ENCODE measurements around the gene LEO1.
A peak's percentile ranks its signal among the peaks of the same experiment; 100 is the strongest.

LEO1 gene

GRCh38 chr15:51966192-51966591 lies 5.4 kb downstream of the LEO1 start:
- 94% methylated on average over 4 of the region's 4 CpGs for WGBS
- Histone ChIP-seq H3K9me3 (ENCODE audit: insufficient read depth, low read depth, low read length) (no peaks in the 10 kb centered on the region), H3K27ac (ENCODE audit: low read depth, low read length) (no peak overlapping the region), H3K4me1 (ENCODE audit: insufficient read depth, low read length) (no peaks in the 10 kb centered on the region), H3K27me3 (ENCODE audit: insufficient read depth, low read length) (no peaks in the 10 kb centered on the region), H3K4me3 (ENCODE audit: low read length) (no peak overlapping the region), H3K9ac (ENCODE audit: low read depth, low read length) (no peak overlapping the region), H3K36me3 (ENCODE audit: insufficient read depth, low read length) (peaks cover 44% of the 10 kb centered on the region)

GRCh38 chr15:51965691-51966090 lies 5.9 kb downstream of the LEO1 start:
- no peak overlapping the region for H3K4me3 ChIP-seq (ENCODE audit: low read length)
- no peaks in the 10 kb centered on the region for H3K9me3 ChIP-seq (ENCODE audit: insufficient read depth, low read depth, low read length)
- 95% methylated on average over 4 of the region's 4 CpGs for WGBS
- no peak overlapping the region for H3K27ac ChIP-seq (ENCODE audit: low read depth, low read length)
- no peak overlapping the region for H3K9ac ChIP-seq (ENCODE audit: low read depth, low read length)
- no peaks in the 10 kb centered on the region for H3K27me3 ChIP-seq (ENCODE audit: insufficient read depth, low read length)
- no peaks in the 10 kb centered on the region for H3K4me1 ChIP-seq (ENCODE audit: insufficient read depth, low read length)
- H3K36me3 ChIP-seq (ENCODE audit: insufficient read depth, low read length), result peaks cover 49% of the 10 kb centered on the region

- WGBS, result 96% methylated on average over 3 of the region's 3 CpGs
- Histone ChIP-seq H3K4me1 (ENCODE audit: insufficient read depth, low read length) (no peaks in the 10 kb centered on the region), H3K36me3 (ENCODE audit: insufficient read depth, low read length) (peaks cover 92% of the 10 kb centered on the region), H3K27ac (ENCODE audit: low read depth, low read length) (no peak overlapping the region), H3K9me3 (ENCODE audit: insufficient read depth, low read depth, low read length) (no peaks in the 10 kb centered on the region), H3K4me3 (ENCODE audit: low read length) (no peak overlapping the region), H3K9ac (ENCODE audit: low read depth, low read length) (no peak overlapping the region), H3K27me3 (ENCODE audit: insufficient read depth, low read length) (no peaks in the 10 kb centered on the region)
Observed at GRCh38 chr15:51955504-51955903, 16.1 kb downstream of the LEO1 start.

DNA sequence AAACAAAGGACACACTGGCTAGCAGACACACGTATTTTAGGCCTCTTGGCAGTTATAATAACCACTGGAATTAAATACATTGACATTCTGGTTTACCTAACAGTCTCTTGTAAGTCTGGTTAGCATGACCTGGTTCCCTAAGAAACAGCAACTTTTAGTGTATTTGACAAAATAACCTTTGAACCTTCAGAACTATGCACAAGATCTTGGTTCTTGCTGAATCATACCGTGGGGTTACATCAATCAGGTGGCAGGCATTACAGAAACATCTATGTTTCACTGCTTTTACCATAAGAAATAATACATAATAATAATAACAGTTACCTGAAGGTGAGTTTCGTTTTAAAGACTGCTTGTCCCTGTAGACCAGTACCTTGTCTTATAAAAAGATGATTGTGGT lies 18.8 kb downstream of the LEO1 start:
- Histone ChIP-seq H3K4me1 (ENCODE audit: insufficient read depth, low read length) (no peaks in the 10 kb centered on the region), H3K9me3 (ENCODE audit: insufficient read depth, low read depth, low read length) (no peaks in the 10 kb centered on the region), H3K27me3 (ENCODE audit: insufficient read depth, low read length) (no peaks in the 10 kb centered on the region), H3K4me3 (ENCODE audit: low read length) (no peak overlapping the region), H3K9ac (ENCODE audit: low read depth, low read length) (no peak overlapping the region), H3K27ac (ENCODE audit: low read depth, low read length) (no peak overlapping the region), H3K36me3 (ENCODE audit: insufficient read depth, low read length) (peaks cover 91% of the 10 kb centered on the region)
- WGBS, result 89% methylated on average over 3 of the region's 3 CpGs

GRCh38 chr15:51947124-51947523 lies 24.5 kb downstream of the LEO1 start:
- Histone ChIP-seq H3K36me3 (ENCODE audit: insufficient read depth, low read length) (peaks cover 83% of the 10 kb centered on the region), H3K9me3 (ENCODE audit: insufficient read depth, low read depth, low read length) (no peaks in the 10 kb centered on the region), H3K27ac (ENCODE audit: low read depth, low read length) (no peak overlapping the region), H3K9ac (ENCODE audit: low read depth, low read length) (no peak overlapping the region), H3K4me1 (ENCODE audit: insufficient read depth, low read length) (no peaks in the 10 kb centered on the region), H3K27me3 (ENCODE audit: insufficient read depth, low read length) (no peaks in the 10 kb centered on the region), H3K4me3 (ENCODE audit: low read length) (no peak overlapping the region)
- WGBS, result 49% methylated on average over 2 of the region's 2 CpGs

GRCh38 chr15:51939216-51939615 lies 32.4 kb downstream of the LEO1 start:
- H3K4me1 ChIP-seq (ENCODE audit: insufficient read depth, low read length), result no peaks in the 10 kb centered on the region
- H3K27ac ChIP-seq (ENCODE audit: low read depth, low read length), result no peak overlapping the region
- peaks cover 49% of the 10 kb centered on the region for H3K36me3 ChIP-seq (ENCODE audit: insufficient read depth, low read length)
- no peaks in the 10 kb centered on the region for H3K27me3 ChIP-seq (ENCODE audit: insufficient read depth, low read length)
- H3K9me3 ChIP-seq (ENCODE audit: insufficient read depth, low read depth, low read length), result no peaks in the 10 kb centered on the region
- H3K4me3 ChIP-seq (ENCODE audit: low read length), result no peak overlapping the region
- no peak overlapping the region for H3K9ac ChIP-seq (ENCODE audit: low read depth, low read length)

GRCh38 chr15:51938286-51938685 lies 33.3 kb downstream of the LEO1 start:
- H3K27ac ChIP-seq (ENCODE audit: low read depth, low read length), result no peak overlapping the region
- H3K9me3 ChIP-seq (ENCODE audit: insufficient read depth, low read depth, low read length), result no peaks in the 10 kb centered on the region
- no peaks in the 10 kb centered on the region for H3K27me3 ChIP-seq (ENCODE audit: insufficient read depth, low read length)
- H3K9ac ChIP-seq (ENCODE audit: low read depth, low read length), result no peak overlapping the region
- no peaks in the 10 kb centered on the region for H3K4me1 ChIP-seq (ENCODE audit: insufficient read depth, low read length)
- H3K4me3 ChIP-seq (ENCODE audit: low read length), result no peak overlapping the region
- peaks cover 42% of the 10 kb centered on the region for H3K36me3 ChIP-seq (ENCODE audit: insufficient read depth, low read length)
- 96% methylated on average over 3 of the region's 3 CpGs for WGBS

GRCh38 chr15:51936105-51936478 lies 35.5 kb downstream of the LEO1 start:
- Histone ChIP-seq H3K27me3 (ENCODE audit: insufficient read depth, low read length) (no peaks in the 10 kb centered on the region), H3K9ac (ENCODE audit: low read depth, low read length) (no peak overlapping the region), H3K4me1 (ENCODE audit: insufficient read depth, low read length) (no peaks in the 10 kb centered on the region), H3K9me3 (ENCODE audit: insufficient read depth, low read depth, low read length) (no peaks in the 10 kb centered on the region), H3K4me3 (ENCODE audit: low read length) (peak overlapping the region; percentile 43), H3K27ac (ENCODE audit: low read depth, low read length) (no peak overlapping the region), H3K36me3 (ENCODE audit: insufficient read depth, low read length) (peaks cover 29% of the 10 kb centered on the region)
- 86% methylated on average over 2 of the region's 2 CpGs for WGBS

DNA sequence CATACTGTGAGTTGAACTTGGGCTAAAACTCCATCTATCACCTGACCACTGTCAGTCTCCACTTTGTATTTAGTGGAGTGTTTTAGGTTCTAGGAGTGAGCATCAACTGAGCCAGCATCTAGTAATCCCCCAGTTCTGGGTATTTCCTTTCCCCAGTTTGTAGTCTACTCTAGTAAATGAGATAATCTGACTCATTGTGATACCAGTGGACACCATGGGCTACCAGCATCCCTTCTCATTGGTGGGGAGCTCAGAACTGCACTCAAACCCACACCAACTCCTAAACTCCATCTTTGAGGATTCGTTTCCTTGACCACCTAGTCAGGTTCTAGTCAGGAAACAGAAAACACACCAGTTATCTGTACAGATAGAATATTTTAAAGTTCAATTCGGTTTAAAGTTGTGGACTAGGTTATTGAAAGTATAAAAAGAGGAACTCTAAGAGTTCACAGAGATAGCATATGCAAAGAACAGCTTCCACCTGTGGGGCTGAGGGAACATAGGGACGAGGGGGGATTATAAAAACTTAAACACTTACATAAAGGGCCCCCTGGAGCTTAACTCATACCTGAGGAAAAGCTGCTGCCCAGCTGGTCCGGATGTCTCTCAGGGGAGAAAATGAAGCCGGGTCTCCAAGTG lies 36.0 kb downstream of the LEO1 start:
- WGBS, result 89% methylated on average over 5 of the region's 5 CpGs
- Histone ChIP-seq H3K36me3 (ENCODE audit: insufficient read depth, low read length) (peaks cover 26% of the 10 kb centered on the region), H3K4me3 (ENCODE audit: low read length) (peak overlapping the region; percentile 43), H3K4me1 (ENCODE audit: insufficient read depth, low read length) (peaks cover 5% of the 10 kb centered on the region; the same call in 1 of the 2 replicates), H3K9me3 (ENCODE audit: insufficient read depth, low read depth, low read length) (no peaks in the 10 kb centered on the region), H3K9ac (ENCODE audit: low read depth, low read length) (no peak overlapping the region), H3K27me3 (ENCODE audit: insufficient read depth, low read length) (no peaks in the 10 kb centered on the region), H3K27ac (ENCODE audit: low read depth, low read length) (no peak overlapping the region)

- Histone ChIP-seq H3K27ac (ENCODE audit: low read depth, low read length) (no peak overlapping the region), H3K27me3 (ENCODE audit: insufficient read depth, low read length) (no peaks in the 10 kb centered on the region), H3K36me3 (ENCODE audit: insufficient read depth, low read length) (peaks cover 18% of the 10 kb centered on the region), H3K4me3 (ENCODE audit: low read length) (no peak overlapping the region), H3K4me1 (ENCODE audit: insufficient read depth, low read length) (peaks cover 6% of the 10 kb centered on the region; the same call in 1 of the 2 replicates), H3K9ac (ENCODE audit: low read depth, low read length) (no peak overlapping the region), H3K9me3 (ENCODE audit: insufficient read depth, low read depth, low read length) (no peaks in the 10 kb centered on the region)
- 96% methylated on average over 1 of the region's 1 CpG for WGBS
Observed at GRCh38 chr15:51932161-51932560, 39.4 kb downstream of the LEO1 start.

DNA sequence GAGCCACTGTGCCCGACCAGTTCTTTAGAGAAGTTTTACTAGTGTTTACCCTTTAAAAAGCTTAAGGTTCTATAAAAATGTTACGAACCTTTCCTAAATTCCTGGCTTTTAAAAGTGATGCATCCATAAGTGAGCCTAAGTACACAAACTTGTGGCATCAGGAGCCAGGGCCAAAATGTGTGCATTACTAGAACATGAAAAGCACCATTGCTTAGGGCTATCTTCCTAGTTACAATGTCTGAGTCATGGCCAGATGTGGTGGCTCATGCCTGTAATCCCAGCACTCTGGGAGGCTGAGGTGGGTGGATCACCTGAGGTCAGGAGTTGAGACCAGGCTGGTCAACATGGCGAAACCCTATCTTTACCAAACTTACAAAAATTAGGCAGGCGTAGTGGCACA lies 39.9 kb downstream of the LEO1 start:
- 91% methylated on average over 4 of the region's 4 CpGs for WGBS
- Histone ChIP-seq H3K27me3 (ENCODE audit: insufficient read depth, low read length) (no peaks in the 10 kb centered on the region), H3K9ac (ENCODE audit: low read depth, low read length) (no peak overlapping the region), H3K36me3 (ENCODE audit: insufficient read depth, low read length) (peaks cover 16% of the 10 kb centered on the region), H3K27ac (ENCODE audit: low read depth, low read length) (no peak overlapping the region), H3K9me3 (ENCODE audit: insufficient read depth, low read depth, low read length) (no peaks in the 10 kb centered on the region), H3K4me1 (ENCODE audit: insufficient read depth, low read length) (peaks cover 6% of the 10 kb centered on the region; the same call in 1 of the 2 replicates), H3K4me3 (ENCODE audit: low read length) (no peak overlapping the region)

DNA sequence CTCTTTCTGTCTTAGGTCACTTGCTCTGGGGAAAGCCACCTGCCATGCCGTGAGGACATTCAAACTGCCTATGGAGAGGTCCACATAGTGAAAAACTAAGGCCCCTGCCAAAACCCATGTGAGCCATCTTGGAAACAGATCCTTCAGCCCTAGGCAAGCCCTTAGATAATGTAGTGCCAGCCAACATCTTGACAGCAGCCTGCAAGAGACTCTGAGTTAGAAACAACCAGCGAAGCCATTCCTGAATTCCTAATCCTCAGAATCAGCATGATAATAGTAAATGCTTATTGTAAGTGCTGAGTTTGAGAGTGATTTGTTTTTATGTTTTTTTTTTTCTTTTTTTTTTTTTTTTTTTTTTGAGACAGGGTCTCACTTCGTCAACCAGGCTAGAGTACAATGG lies 40.6 kb downstream of the LEO1 start:
- H3K4me3 ChIP-seq (ENCODE audit: low read length), result no peak overlapping the region
- no peaks in the 10 kb centered on the region for H3K9me3 ChIP-seq (ENCODE audit: insufficient read depth, low read depth, low read length)
- H3K27me3 ChIP-seq (ENCODE audit: insufficient read depth, low read length), result no peaks in the 10 kb centered on the region
- H3K9ac ChIP-seq (ENCODE audit: low read depth, low read length), result no peak overlapping the region
- WGBS, result 82% methylated on average over 3 of the region's 3 CpGs
- H3K27ac ChIP-seq (ENCODE audit: low read depth, low read length), result no peak overlapping the region
- H3K36me3 ChIP-seq (ENCODE audit: insufficient read depth, low read length), result peaks cover 12% of the 10 kb centered on the region; the same call in 1 of the 2 replicates
- H3K4me1 ChIP-seq (ENCODE audit: insufficient read depth, low read length), result peaks cover 6% of the 10 kb centered on the region; the same call in 1 of the 2 replicates
